H1 (cell line): ENCODE data around the gene RTCA. TPM values are rescaled to one million over a fixed set of nuclear protein-coding genes. Genes with fewer than 3 reads are reported as not detected.

Experiments used
- CTCF ChIA-PET: fragments of 300-600 bp; sonication (Branson Sonifier 250); formaldehyde crosslinking; loops from one replicate; lab custom pipeline; 2021; ENCODE audit not compliant: partially characterized antibody; lab: Charles Lee
- POLR2A ChIA-PET: fragments of 300-600 bp; sonication (Branson Sonifier 250); formaldehyde crosslinking; loops from one replicate; lab custom pipeline; 2021; ENCODE audit warnings: inconsistent platforms; ENCODE audit not compliant: partially characterized antibody; lab: Charles Lee
- DNase-seq, 2 experiments: peaks; one replicate each; pipeline versions ENCODE4 v3.0.0 to v3.0.0-alpha.2; 2010 to 2022; ENCODE audit warnings: low spot score in 2 of 2, low read depth in 1 of 2, mixed read lengths in 1 of 2
- FAIRE-seq: peaks from 2 replicates; lab custom pipeline; 2011; peaks lifted over from hg19 to GRCh38; lab: Jason Lieb, UNC
- H2AFZ ChIP-seq: 2 replicates; pipeline ENCODE4 v1.8.1; 2012; ENCODE audit warnings: low read length, inconsistent platforms
- H2AK5ac ChIP-seq: 2 replicates; pipeline ENCODE4 v1.6.1; 2013; ENCODE audit warnings: low read depth, low read length
- H2BK120ac ChIP-seq: replicated peaks from 2 replicates; pipeline ENCODE3; 2013; ENCODE audit warnings: low read depth, low read length, inconsistent platforms
- H2BK12ac ChIP-seq: 2 replicates; pipeline ENCODE4 v1.6.1; 2013; ENCODE audit warnings: low read depth, low read length
- H2BK15ac ChIP-seq: 2 replicates; pipeline ENCODE4 v1.6.1; 2013; ENCODE audit warnings: low read length
- H2BK20ac ChIP-seq: 2 replicates; pipeline ENCODE4 v1.6.1; 2013; ENCODE audit warnings: low read length
- H2BK5ac ChIP-seq: 2 replicates; pipeline ENCODE4 v1.6.1; 2013; ENCODE audit warnings: low read depth, low read length
- H3K14ac ChIP-seq: 2 replicates; pipeline ENCODE4 v1.6.1; 2013; ENCODE audit warnings: inconsistent platforms; ENCODE audit not compliant: insufficient read length
- H3K18ac ChIP-seq: 2 replicates; pipeline ENCODE4 v1.6.1; 2013; ENCODE audit warnings: low read length; ENCODE audit errors: extremely low read depth
- H3K23ac ChIP-seq: 2 replicates; pipeline ENCODE4 v1.6.1; 2013; ENCODE audit warnings: inconsistent platforms; ENCODE audit not compliant: insufficient read length
- H3K23me2 ChIP-seq: 2 replicates; pipeline ENCODE4 v1.6.1; 2013; ENCODE audit warnings: low read depth, low read length
- H3K27ac ChIP-seq: 2 replicates; pipeline ENCODE4 v1.6.1; 2011; ENCODE audit warnings: low read depth, low read length, inconsistent platforms
- H3K27me3 ChIP-seq, 4 experiments: replicated peaks in 1 of 4; 1 replicate in 1 of 4; 2 replicates in 3 of 4; pipeline versions ENCODE4 v1.6.1 to v1.8.1; 2011 to 2013; ENCODE audit warnings: low read length in 3 of 4, mild to moderate bottlenecking in 3 of 4, inconsistent platforms in 2 of 4, mixed read lengths in 2 of 4, moderate library complexity in 1 of 4; ENCODE audit not compliant: control insufficient read depth in 3 of 4, insufficient read depth in 3 of 4; ENCODE audit errors: extremely low read depth in 1 of 4
- H3K36me3 ChIP-seq, 4 experiments: 2 replicates each; pipeline versions ENCODE4 v1.6.1 to v1.8.1; 2011 to 2013; ENCODE audit warnings: mild to moderate bottlenecking in 4 of 4, low read length in 3 of 4, moderate library complexity in 2 of 4, control low read depth in 1 of 4, inconsistent platforms in 1 of 4; ENCODE audit not compliant: insufficient read depth in 4 of 4, control insufficient read depth in 2 of 4
- H3K4ac ChIP-seq: replicated peaks from 2 replicates; pipeline ENCODE3; 2013; ENCODE audit warnings: low read length, low read depth, mixed read lengths, inconsistent platforms; ENCODE audit not compliant: insufficient read length
- H3K4me1 ChIP-seq, 4 experiments: replicated peaks in 1 of 4; 1 replicate in 1 of 4; 2 replicates in 3 of 4; pipeline versions ENCODE4 v1.6.1 to v1.8.1; 2011 to 2013; ENCODE audit warnings: low read length in 3 of 4, inconsistent platforms in 2 of 4, mixed read lengths in 1 of 4; ENCODE audit not compliant: insufficient read depth in 4 of 4, control insufficient read depth in 3 of 4
- H3K4me2 ChIP-seq, 2 experiments: 2 replicates each; pipeline versions ENCODE4 v1.6.1 to v1.8.1; 2011 to 2013; ENCODE audit warnings: low read depth in 2 of 2, low read length in 2 of 2, control low read depth in 1 of 2, inconsistent platforms in 1 of 2, mild to moderate bottlenecking in 1 of 2; ENCODE audit not compliant: insufficient read depth in 1 of 2
- H3K4me3 ChIP-seq, 4 experiments: fragments of 200-600, 300-600 bp in 1 of 4; sonication (generic), shearing (Covaris generic), sonication (Bioruptor Twin) in 1 of 4; 2 replicates each; pipeline versions ENCODE4 v1.5.1 to v1.8.1; 2011 to 2016; ENCODE audit warnings: low read length in 4 of 4, low read depth in 3 of 4, control low read depth in 2 of 4, inconsistent platforms in 2 of 4, mild to moderate bottlenecking in 2 of 4, mixed read lengths in 1 of 4, moderate library complexity in 1 of 4; ENCODE audit not compliant: insufficient read depth in 2 of 4; ENCODE audit errors: extremely low read depth in 1 of 4
- H3K56ac ChIP-seq: replicated peaks from 2 replicates; pipeline ENCODE3; 2013; ENCODE audit warnings: low read depth, mild to moderate bottlenecking, mixed read lengths, low read length, inconsistent platforms; ENCODE audit not compliant: insufficient read length
- H3K79me1 ChIP-seq: 2 replicates; pipeline ENCODE4 v1.6.1; 2013; ENCODE audit warnings: low read depth, low read length, control low read depth
- H3K79me2 ChIP-seq, 2 experiments: 2 replicates each; pipeline versions ENCODE4 v1.6.1 to v1.8.1; 2012 to 2013; ENCODE audit warnings: low read length in 2 of 2, mild to moderate bottlenecking in 2 of 2, inconsistent platforms in 1 of 2; ENCODE audit not compliant: insufficient read depth in 2 of 2, control insufficient read depth in 1 of 2
- H3K9ac ChIP-seq, 4 experiments: replicated peaks in 1 of 4; 1 replicate in 1 of 4; 2 replicates in 3 of 4; pipeline versions ENCODE4 v1.6.1 to v1.8.1; 2011 to 2013; ENCODE audit warnings: low read depth in 3 of 4, low read length in 3 of 4, control low read depth in 2 of 4, mild to moderate bottlenecking in 2 of 4, moderate library complexity in 2 of 4, inconsistent platforms in 1 of 4; ENCODE audit errors: extremely low read depth in 1 of 4
- H3K9me3 ChIP-seq, 2 experiments: 2 replicates each; pipeline versions ENCODE4 v1.6.1 to v1.8.1; 2012 to 2013; ENCODE audit warnings: mild to moderate bottlenecking in 2 of 2, moderate library complexity in 2 of 2, control low read depth in 1 of 2, inconsistent platforms in 1 of 2, low read depth in 1 of 2, low read length in 1 of 2, mixed read lengths in 1 of 2; ENCODE audit not compliant: insufficient read depth in 2 of 2
- H4K20me1 ChIP-seq, 2 experiments: replicated peaks in 1 of 2; 2 replicates each; pipeline versions ENCODE3 to v1.8.1; 2011 to 2013; ENCODE audit warnings: inconsistent platforms in 2 of 2, low read length in 2 of 2, mild to moderate bottlenecking in 1 of 2; ENCODE audit not compliant: insufficient read depth in 2 of 2, control insufficient read depth in 1 of 2
- H4K5ac ChIP-seq: 2 replicates; pipeline ENCODE4 v1.6.1; 2013; ENCODE audit warnings: low read length, low read depth, mixed read lengths, inconsistent platforms; ENCODE audit not compliant: insufficient read length
- H4K8ac ChIP-seq: 2 replicates; pipeline ENCODE4 v1.8.0; 2013; ENCODE audit warnings: mild to moderate bottlenecking, moderate library complexity, low read length, inconsistent platforms; ENCODE audit not compliant: insufficient read depth; ENCODE audit errors: extremely low read depth
- H4K91ac ChIP-seq: replicated peaks from 2 replicates; pipeline ENCODE3; 2013; ENCODE audit warnings: low read length, mixed read lengths, inconsistent platforms; ENCODE audit not compliant: insufficient read length
- ATF2 ChIP-seq: IDR thresholded peaks from 2 replicates; pipeline ENCODE4 v1.6.1; 2012; ENCODE audit warnings: low read length, inconsistent platforms
- GTF2F1 ChIP-seq: IDR thresholded peaks from 2 replicates; pipeline ENCODE4 v1.6.1; 2012; ENCODE audit warnings: low read depth, low read length, improper control_type of control experiment, borderline replicate concordance
- HDAC2 ChIP-seq, 2 experiments: fragments of 300-600 bp in 1 of 2; sonication (generic) in 1 of 2; IDR thresholded peaks; 2 replicates each; pipeline ENCODE4 v1.6.1; 2011 to 2012; ENCODE audit warnings: low read depth in 2 of 2, low read length in 2 of 2, mild to moderate bottlenecking in 2 of 2, moderate library complexity in 2 of 2, borderline replicate concordance in 1 of 2, inconsistent platforms in 1 of 2
- KDM1A ChIP-seq: fragments of 200-600, 300-600 bp; sonication (generic); IDR thresholded peaks from 2 replicates; pipeline ENCODE4 v1.7.1; 2016; ENCODE audit warnings: mild to moderate bottlenecking, low read length, borderline replicate concordance
- MAFK ChIP-seq: IDR thresholded peaks from 2 replicates; pipeline ENCODE4 v1.6.1; 2012; ENCODE audit warnings: low read depth, mild to moderate bottlenecking, improper control_type of control experiment, low read length
- RFX5 ChIP-seq: IDR thresholded peaks from 2 replicates; pipeline ENCODE4 v1.6.1; 2011; ENCODE audit warnings: low read depth, low read length, improper control_type of control experiment, borderline replicate concordance
- SAP30 ChIP-seq: fragments of 300-600 bp; sonication (generic); IDR thresholded peaks from 2 replicates; pipeline ENCODE4 v1.7.1; 2012; ENCODE audit warnings: low read length, moderate library complexity, mild to moderate bottlenecking, inconsistent platforms; ENCODE audit not compliant: insufficient read depth, insufficient replicate concordance
- SUZ12 ChIP-seq: fragments of 200-600 bp; sonication (generic); IDR thresholded peaks from 2 replicates; pipeline ENCODE4 v1.6.1; 2012; ENCODE audit warnings: mild to moderate bottlenecking, inconsistent platforms, low read length, moderate library complexity, mixed read lengths
- TAF1 ChIP-seq: IDR thresholded peaks from 2 replicates; pipeline ENCODE4 v1.6.1; 2011; ENCODE audit warnings: mild to moderate bottlenecking, low read depth, low read length
- YY1 ChIP-seq: IDR thresholded peaks from 2 replicates; pipeline ENCODE4 v1.6.1; 2011; ENCODE audit warnings: low read depth, mild to moderate bottlenecking, low read length
- WGBS, 2 experiments: shearing (Covaris generic) in 1 of 2; methylation state at CpG; one replicate each; pipeline versions ENCODE4 v1.1.6 to v1.1.7; 2013 to 2015; ENCODE audit warnings: low lambda C conversion rate in 2 of 2, mixed read lengths in 2 of 2, inconsistent platforms in 1 of 2, low coverage in 1 of 2, missing lambda C conversion rate in 1 of 2; ENCODE audit not compliant: insufficient replicate concordance in 2 of 2, insufficient coverage in 1 of 2, insufficient read length in 1 of 2; ENCODE audit errors: extremely low coverage in 1 of 2, missing lambda C conversion rate in 1 of 2; 5-methylcytosine and 5-hydroxymethylcytosine counted together
- polyA plus RNA-seq, 7 experiments: library from polyadenylated mRNA; depleted of rRNA in 3 of 7; stranded (reverse) in 5 of 7; unstranded in 2 of 7; fragments of >200 nt in 5 of 7; fragments of 200-250 nt in 2 of 7; gene quantifications; 1 replicate in 5 of 7; 2 replicates in 1 of 7; 4 replicates in 1 of 7; pipeline versions ENCODE4 v1.2.1 to v1.2.3, GENCODE V29; 2011 to 2013; ENCODE audit warnings: missing spikeins in 2 of 7, mixed read lengths in 2 of 7
- total RNA-seq: library from RNA; stranded (reverse); fragmentation: NEBNext Ultra II Directional; extraction: Animal tissue kit (Norgen Biotek cat#: 25700); gene quantifications from 2 replicates; pipeline ENCODE4 v1.2.1, GENCODE V29; 2021

Gene RTCA
- total and polyA plus RNA-seq, 2 of the 8 experiments (the other 6 are each of a cell fraction or from before 2014, with no cell fraction given): 13.8 to 31.6 TPM

- ChIA-PET POLR2A (interaction anchor here (1.6 kb wide), 1 partner anchor 12 kb away, joined by 3 read pairs; no protein-coding TSS in a partner anchor), CTCF (no interaction called here)
- Histone ChIP-seq H3K36me3 (no peaks in the 10 kb centered on the region), H3K79me1 (no peaks in the 10 kb centered on the region), H4K20me1 (no peaks in the 10 kb centered on the region), H3K23ac (no peak overlapping the region), H3K9me3 (no peaks in the 10 kb centered on the region), H3K4me3 (no peak overlapping the region), H4K91ac (no peak overlapping the region), H3K56ac (no peak overlapping the region), H2BK120ac (no peak overlapping the region), H3K14ac (no peak overlapping the region), H2BK5ac (no peak overlapping the region), H2BK20ac (no peak overlapping the region), H3K23me2 (no peaks in the 10 kb centered on the region), H2BK15ac (no peak overlapping the region), H3K4me1 (peaks cover 3 to 15% (median 4%) of the 10 kb centered on the region in 4 experiments; a peak in 6 of 7 replicates), H3K9ac (no peak overlapping the region), H2AFZ (no peak overlapping the region), H3K79me2 (no peaks in the 10 kb centered on the region), H3K4ac (no peak overlapping the region), H3K4me2 (no peak overlapping the region), H3K18ac (no peak overlapping the region), H2BK12ac (no peak overlapping the region), H3K27ac (no peak overlapping the region), H4K5ac (no peak overlapping the region), H3K27me3 (no peaks in the 10 kb centered on the region), H2AK5ac (no peak overlapping the region), H4K8ac (no peak overlapping the region)
- DNase-seq: no peak
- TF ChIP-seq KDM1A (no peak), MAFK (no peak), YY1 (no peak), SUZ12 (no peak), GTF2F1 (no peak), SAP30 (no peak), RFX5 (no peak), HDAC2 (IDR thresholded peaks at IDR 0.05; ENCODE audit: borderline replicate concordance in 1 of 2, low read depth in 2 of 2, low read length in 2 of 2) (no peak), ATF2 (no peak), TAF1 (no peak)
- WGBS, 2 experiments: 85% methylated on average over 2 of the region's 2 CpGs; no CpG with 5 or more reads in 1 of the 2 experiments
- no peak for FAIRE-seq
Measured at GRCh38 chr1:100302739-100303138, 36.7 kb downstream of the RTCA start.
